PC-9 (cell line): ENCODE results near the gene ESR1. TPM values are rescaled to one million over a fixed set of nuclear protein-coding genes. Genes with fewer than 3 reads are reported as not detected.

Experiments used
- BruUV-seq: library from RNA; stranded (reverse); fragments of 400-500 nt; replicated peaks from 2 replicates; lab custom pipeline; 2021; lab: Mats Ljungman, UMichigan
- CTCF ChIA-PET: fragments of 300-600 bp; sonication (Branson Sonifier 250); formaldehyde crosslinking; loops from one replicate; lab custom pipeline; 2022; ENCODE audit warnings: antibody characterized with exemption; lab: Charles Lee
- POLR2A ChIA-PET: fragments of 300-600 bp; sonication (Branson Sonifier 250); formaldehyde crosslinking; loops from one replicate; lab custom pipeline; 2022; ENCODE audit warnings: antibody characterized with exemption; ENCODE audit not compliant: unreplicated experiment; lab: Charles Lee
- DNase-seq, 2 experiments: peaks; one replicate each; pipeline versions ENCODE4 v3.0.0 to v3.0.0-alpha.2; 2015 to 2022; ENCODE audit warnings: mixed read lengths in 1 of 2
- H2AFZ ChIP-seq: fragments of 200-600 bp; sonication (generic); 2 replicates; pipeline ENCODE4 v1.8.1; 2017; ENCODE audit warnings: antibody characterized with exemption
- H3F3A ChIP-seq: fragments of 200-600 bp; sonication (generic); 2 replicates; pipeline ENCODE4 v1.8.1; 2017; ENCODE audit warnings: antibody characterized with exemption, mild to moderate bottlenecking, low read depth; ENCODE audit not compliant: insufficient read depth
- H3K27ac ChIP-seq: fragments of 200-600 bp; sonication (generic); 2 replicates; pipeline ENCODE4 v1.6.1; 2016; ENCODE audit warnings: mixed run types
- H3K27me3 ChIP-seq: fragments of 200-600 bp; sonication (generic); 2 replicates; pipeline ENCODE4 v1.6.1; 2016; ENCODE audit warnings: low read depth, mixed run types; ENCODE audit not compliant: insufficient read depth
- H3K36me3 ChIP-seq: fragments of 200-600 bp; sonication (generic); 2 replicates; pipeline ENCODE4 v1.6.1; 2016; ENCODE audit warnings: low read depth, mixed run types
- H3K4me1 ChIP-seq: fragments of 200-600 bp; sonication (generic); replicated peaks from 2 replicates; pipeline ENCODE4 v1.6.1; 2016; ENCODE audit warnings: mixed run types; ENCODE audit not compliant: insufficient read depth
- H3K4me2 ChIP-seq: fragments of 200-600 bp; sonication (generic); 2 replicates; pipeline ENCODE4 v1.6.1; 2017; ENCODE audit warnings: mixed run types
- H3K4me3 ChIP-seq: fragments of 200-600 bp; sonication (generic); 2 replicates; pipeline ENCODE4 v1.6.1; 2016; ENCODE audit warnings: mixed run types
- H3K79me2 ChIP-seq: fragments of 200-600 bp; sonication (generic); 2 replicates; pipeline ENCODE4 v1.6.1; 2017; ENCODE audit warnings: low read depth, mixed run types
- H3K9me2 ChIP-seq: fragments of 200-600 bp; sonication (generic); 2 replicates; pipeline ENCODE4 v1.8.1; 2017; ENCODE audit warnings: mild to moderate bottlenecking; ENCODE audit not compliant: insufficient read depth
- H3K9me3 ChIP-seq: fragments of 200-600 bp; sonication (generic); 2 replicates; pipeline ENCODE4 v1.8.1; 2016; ENCODE audit warnings: low read depth; ENCODE audit not compliant: insufficient read depth
- H4K20me1 ChIP-seq: fragments of 200-600 bp; sonication (generic); 2 replicates; pipeline ENCODE4 v1.8.1; 2017; ENCODE audit not compliant: insufficient read depth
- EZH2 ChIP-seq: fragments of 200-600 bp; sonication (generic); IDR thresholded peaks from 2 replicates; pipeline ENCODE4 v1.8.0; 2017; ENCODE audit warnings: antibody characterized with exemption, low read depth
- intact Hi-C: fragments of 100-400 bp; cut with micrococcal nuclease; formaldehyde crosslinking; loops from one replicate; pipeline ENCODE4 v1.10.0; 2022; ENCODE audit not compliant: unreplicated experiment
- total RNA-seq: library from RNA; stranded (reverse); gene quantifications from 2 replicates; pipeline ENCODE4 v1.2.3, GENCODE V29; 2021
- TF ChIP-seq, protein P1 (sequence below): fragments of 200-600 bp; sonication (generic); conservative IDR thresholded peaks from 2 replicates; pipeline ENCODE4 v1.6.1; 2017; ENCODE audit warnings: mixed run types, antibody characterized with exemption, mild to moderate bottlenecking, moderate library complexity

Gene ESR1
- total RNA-seq, 1 experiment from 2014 or later, result 1.5 TPM

DNA sequence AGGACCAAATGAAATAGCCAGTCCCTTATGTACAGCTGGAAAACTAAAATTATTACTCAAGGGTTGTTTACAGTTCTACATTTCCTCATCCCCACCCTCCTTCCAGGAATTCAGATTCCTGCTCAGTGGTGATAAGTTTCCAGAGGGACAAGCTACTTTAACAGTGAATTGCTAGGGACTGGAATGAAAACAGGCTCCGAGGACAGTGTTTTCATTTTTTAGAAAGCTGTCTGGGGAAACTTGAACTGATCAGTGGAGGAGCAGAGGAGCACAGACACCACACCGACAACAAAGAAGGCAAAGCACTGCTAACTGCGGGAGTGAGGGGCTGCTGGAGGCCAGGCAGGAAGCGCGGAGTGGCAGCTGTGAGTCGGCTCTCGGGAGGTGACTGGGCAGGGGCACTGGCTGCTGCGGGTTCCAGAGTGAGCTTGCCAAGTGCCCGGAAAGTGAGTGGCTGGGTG, 322.2 kb downstream of the ESR1 start:
- Histone ChIP-seq H3F3A (no peaks in the 10 kb centered on the region), H3K9me3 (no peaks in the 10 kb centered on the region), H3K4me2 (no peak overlapping the region), H3K4me1 (peaks cover 20% of the 10 kb centered on the region), H3K27ac (no peak overlapping the region), H2AFZ (no peak overlapping the region), H3K9me2 (0 out of 2 replicates have a peak, but pooled peaks cover 3% of the 10 kb centered on the region), H3K79me2 (no peaks in the 10 kb centered on the region), H3K36me3 (no peaks in the 10 kb centered on the region), H3K27me3 (no peaks in the 10 kb centered on the region), H4K20me1 (no peaks in the 10 kb centered on the region), H3K4me3 (no peak overlapping the region)
- DNase-seq, result no peak
- BruUV-seq, result no TSS peak
- POLR2A ChIA-PET, result no interaction called here
- CTCF ChIA-PET, result no interaction called here
- intact Hi-C loops, result loop anchor here (5.0 kb wide), 1 partner anchor 452 kb away; no protein-coding TSS in a partner anchor
- TF ChIP-seq, protein P1, sequence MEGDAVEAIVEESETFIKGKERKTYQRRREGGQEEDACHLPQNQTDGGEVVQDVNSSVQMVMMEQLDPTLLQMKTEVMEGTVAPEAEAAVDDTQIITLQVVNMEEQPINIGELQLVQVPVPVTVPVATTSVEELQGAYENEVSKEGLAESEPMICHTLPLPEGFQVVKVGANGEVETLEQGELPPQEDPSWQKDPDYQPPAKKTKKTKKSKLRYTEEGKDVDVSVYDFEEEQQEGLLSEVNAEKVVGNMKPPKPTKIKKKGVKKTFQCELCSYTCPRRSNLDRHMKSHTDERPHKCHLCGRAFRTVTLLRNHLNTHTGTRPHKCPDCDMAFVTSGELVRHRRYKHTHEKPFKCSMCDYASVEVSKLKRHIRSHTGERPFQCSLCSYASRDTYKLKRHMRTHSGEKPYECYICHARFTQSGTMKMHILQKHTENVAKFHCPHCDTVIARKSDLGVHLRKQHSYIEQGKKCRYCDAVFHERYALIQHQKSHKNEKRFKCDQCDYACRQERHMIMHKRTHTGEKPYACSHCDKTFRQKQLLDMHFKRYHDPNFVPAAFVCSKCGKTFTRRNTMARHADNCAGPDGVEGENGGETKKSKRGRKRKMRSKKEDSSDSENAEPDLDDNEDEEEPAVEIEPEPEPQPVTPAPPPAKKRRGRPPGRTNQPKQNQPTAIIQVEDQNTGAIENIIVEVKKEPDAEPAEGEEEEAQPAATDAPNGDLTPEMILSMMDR, result no peak

GRCh38 chr6:152130441-152130840, 323.0 kb downstream of the ESR1 start:
- H2AFZ ChIP-seq, result no peak overlapping the region
- no peak overlapping the region for H3K4me3 ChIP-seq
- H3K27me3 ChIP-seq, result no peaks in the 10 kb centered on the region
- no peak for DNase-seq
- no peak for TF ChIP-seq EZH2
- TF ChIP-seq, protein P1, result no peak
- no peaks in the 10 kb centered on the region for H4K20me1 ChIP-seq
- H3K9me3 ChIP-seq, result no peaks in the 10 kb centered on the region
- H3F3A ChIP-seq, result no peaks in the 10 kb centered on the region
- no peak overlapping the region for H3K27ac ChIP-seq
- CTCF ChIA-PET, result interaction anchor here (0.7 kb wide), 1 partner anchor 101 kb away, joined by 3 read pairs; no protein-coding TSS in a partner anchor
- H3K79me2 ChIP-seq, result no peaks in the 10 kb centered on the region
- POLR2A ChIA-PET, result no interaction called here
- intact Hi-C loops, result no loop called here
- BruUV-seq, result no TSS peak
- 0 out of 2 replicates have a peak, but pooled peaks cover 3% of the 10 kb centered on the region for H3K9me2 ChIP-seq
- peak overlapping the region; percentile 37; the same call in 1 of the 2 replicates for H3K4me2 ChIP-seq
- H3K4me1 ChIP-seq, result peaks cover 24% of the 10 kb centered on the region
- H3K36me3 ChIP-seq, result no peaks in the 10 kb centered on the region

GRCh38 chr6:152135755-152136448, 328.4 kb downstream of the ESR1 start:
- H3K4me2 ChIP-seq, result peak overlapping the region; percentile 39
- peak overlapping the region; percentile 15; the same call in 1 of the 2 replicates for H3K4me3 ChIP-seq
- H3K36me3 ChIP-seq, result no peaks in the 10 kb centered on the region
- no peaks in the 10 kb centered on the region for H3K27me3 ChIP-seq
- DNase-seq, result peak in 1 of 2 experiments; percentile 64
- ChIA-PET CTCF (no interaction called here), POLR2A (no interaction called here)
- H3K4me1 ChIP-seq, result peaks cover 17% of the 10 kb centered on the region
- peak overlapping the region; percentile 22; the same call in 1 of the 2 replicates for H2AFZ ChIP-seq
- intact Hi-C loops, result no loop called here
- H3K79me2 ChIP-seq, result no peaks in the 10 kb centered on the region
- no peaks in the 10 kb centered on the region for H4K20me1 ChIP-seq
- peak overlapping the region; percentile 48 for H3K27ac ChIP-seq
- BruUV-seq, result no TSS peak
- TF ChIP-seq, protein P1, result no peak
- TF ChIP-seq EZH2, result no peak
- no peaks in the 10 kb centered on the region for H3K9me3 ChIP-seq
- H3K9me2 ChIP-seq, result 0 out of 2 replicates have a peak, but pooled peaks cover 3% of the 10 kb centered on the region
- H3F3A ChIP-seq, result peaks cover 18% of the 10 kb centered on the region; the same call in 1 of the 2 replicates
